ENCODE results near the gene RPS15. TPM values are rescaled to one million over a fixed set of nuclear protein-coding genes. Genes with fewer than 3 reads are reported as not detected.

The RPS15 gene
- total and polyA plus RNA-seq, 10 of the 15 experiments (the other 5 are each of a cell fraction or from before 2014, with no cell fraction given): 559 to 3,158 (median 1,413) TPM

DNA sequence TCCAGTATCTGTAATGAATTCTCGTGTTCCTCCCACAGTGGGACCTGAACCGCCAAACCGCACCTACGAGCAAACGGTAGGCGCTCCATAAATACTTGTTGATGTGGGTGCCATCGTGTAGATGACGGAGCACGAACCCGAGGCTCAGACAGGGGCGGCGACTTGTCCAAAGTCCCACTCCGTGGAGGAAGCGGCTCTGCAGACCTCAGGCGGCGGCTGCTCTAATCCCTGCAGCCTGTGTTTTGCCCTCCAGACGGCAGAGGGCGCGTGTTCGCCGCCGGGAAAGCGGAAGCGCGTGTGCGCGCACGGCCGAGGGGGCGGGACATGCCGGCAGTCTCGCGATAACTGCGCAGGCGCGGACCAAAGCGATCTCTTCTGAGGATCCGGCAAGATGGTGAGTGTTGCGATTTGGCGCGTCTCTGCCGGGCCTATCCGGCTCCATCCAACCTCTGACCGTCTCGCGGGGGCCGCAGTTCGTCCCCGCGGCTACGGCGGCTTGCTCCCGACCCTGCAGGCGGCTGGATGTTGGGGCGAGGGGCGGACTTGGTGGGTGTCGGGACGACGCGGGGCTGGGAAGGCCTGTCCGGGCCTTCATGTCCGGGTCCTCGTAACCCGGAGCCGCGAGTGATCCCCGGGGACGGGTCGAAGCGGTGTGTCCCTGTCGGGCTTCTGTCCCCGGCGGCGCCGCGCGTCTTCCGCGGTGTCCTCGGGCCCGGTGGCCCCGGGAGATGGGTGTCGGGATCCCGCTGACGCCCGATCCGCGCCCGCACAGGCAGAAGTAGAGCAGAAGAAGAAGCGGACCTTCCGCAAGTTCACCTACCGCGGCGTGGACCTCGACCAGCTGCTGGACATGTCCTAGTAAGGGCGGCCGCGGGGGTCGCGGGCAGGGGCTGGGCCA is at the start of gene RPS15 (continued):
- TF ChIP-seq, protein P1, sequence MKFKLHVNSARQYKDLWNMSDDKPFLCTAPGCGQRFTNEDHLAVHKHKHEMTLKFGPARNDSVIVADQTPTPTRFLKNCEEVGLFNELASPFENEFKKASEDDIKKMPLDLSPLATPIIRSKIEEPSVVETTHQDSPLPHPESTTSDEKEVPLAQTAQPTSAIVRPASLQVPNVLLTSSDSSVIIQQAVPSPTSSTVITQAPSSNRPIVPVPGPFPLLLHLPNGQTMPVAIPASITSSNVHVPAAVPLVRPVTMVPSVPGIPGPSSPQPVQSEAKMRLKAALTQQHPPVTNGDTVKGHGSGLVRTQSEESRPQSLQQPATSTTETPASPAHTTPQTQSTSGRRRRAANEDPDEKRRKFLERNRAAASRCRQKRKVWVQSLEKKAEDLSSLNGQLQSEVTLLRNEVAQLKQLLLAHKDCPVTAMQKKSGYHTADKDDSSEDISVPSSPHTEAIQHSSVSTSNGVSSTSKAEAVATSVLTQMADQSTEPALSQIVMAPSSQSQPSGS (IDR thresholded peaks at IDR 0.05; ENCODE audit: low read length): no peak
- TF ChIP-seq CEBPB (IDR thresholded peaks at IDR 0.05; ENCODE audit: borderline replicate concordance in 1 of 2, low read depth in 2 of 2, low read length in 2 of 2) (no peak), ZNF207 (IDR thresholded peaks at IDR 0.05; ENCODE audit: borderline replicate concordance) (peak; percentile 90), CBX3 (IDR thresholded peaks at IDR 0.05; ENCODE audit: borderline replicate concordance, low read depth) (no peak), RELA (IDR thresholded peaks at IDR 0.05; ENCODE audit: borderline replicate concordance, partially characterized antibody) (peak; percentile 20), EZH2 (IDR thresholded peaks at IDR 0.05; ENCODE audit: borderline replicate concordance, control insufficient read depth, low read depth, low read length) (no peak), ETV6 (conservative IDR thresholded peaks at IDR 0.05 in 1 of 2, IDR thresholded peaks at IDR 0.05 in 1 of 2; ENCODE audit: borderline replicate concordance in 1 of 2, low read depth in 1 of 2) (no peak), POU2F2 (IDR thresholded peaks at IDR 0.05; ENCODE audit: borderline replicate concordance, low read depth, low read length) (peak; percentile 93), RBBP5 (conservative IDR thresholded peaks at IDR 0.05) (peak; percentile 97; the same call in 1 of the 2 replicates), LARP7 (IDR thresholded peaks at IDR 0.05) (peak; percentile 99), YBX1 (IDR thresholded peaks at IDR 0.05) (no peak), ZNF687 (IDR thresholded peaks at IDR 0.05) (peak; percentile 43; the same call in 1 of the 2 replicates), ATF7 (IDR thresholded peaks at IDR 0.05; ENCODE audit: low read depth) (no peak), RCOR1 (conservative IDR thresholded peaks at IDR 0.05; ENCODE audit: low read depth, low read length) (peak; percentile 96; the same call in 1 of the 2 replicates), CHD4 (IDR thresholded peaks at IDR 0.05) (no peak), ESRRA (IDR thresholded peaks at IDR 0.05; ENCODE audit: low read length) (no peak), NFIC (IDR thresholded peaks at IDR 0.05; ENCODE audit: low read depth, low read length) (no peak), NFYA (IDR thresholded peaks at IDR 0.05; ENCODE audit: borderline replicate concordance, low read depth, low read length) (no peak)
- TF ChIP-seq, protein P2, sequence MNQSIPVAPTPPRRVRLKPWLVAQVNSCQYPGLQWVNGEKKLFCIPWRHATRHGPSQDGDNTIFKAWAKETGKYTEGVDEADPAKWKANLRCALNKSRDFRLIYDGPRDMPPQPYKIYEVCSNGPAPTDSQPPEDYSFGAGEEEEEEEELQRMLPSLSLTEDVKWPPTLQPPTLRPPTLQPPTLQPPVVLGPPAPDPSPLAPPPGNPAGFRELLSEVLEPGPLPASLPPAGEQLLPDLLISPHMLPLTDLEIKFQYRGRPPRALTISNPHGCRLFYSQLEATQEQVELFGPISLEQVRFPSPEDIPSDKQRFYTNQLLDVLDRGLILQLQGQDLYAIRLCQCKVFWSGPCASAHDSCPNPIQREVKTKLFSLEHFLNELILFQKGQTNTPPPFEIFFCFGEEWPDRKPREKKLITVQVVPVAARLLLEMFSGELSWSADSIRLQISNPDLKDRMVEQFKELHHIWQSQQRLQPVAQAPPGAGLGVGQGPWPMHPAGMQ (IDR thresholded peaks at IDR 0.05; ENCODE audit: borderline replicate concordance): peak; percentile 57
- TF ChIP-seq, protein P3, sequence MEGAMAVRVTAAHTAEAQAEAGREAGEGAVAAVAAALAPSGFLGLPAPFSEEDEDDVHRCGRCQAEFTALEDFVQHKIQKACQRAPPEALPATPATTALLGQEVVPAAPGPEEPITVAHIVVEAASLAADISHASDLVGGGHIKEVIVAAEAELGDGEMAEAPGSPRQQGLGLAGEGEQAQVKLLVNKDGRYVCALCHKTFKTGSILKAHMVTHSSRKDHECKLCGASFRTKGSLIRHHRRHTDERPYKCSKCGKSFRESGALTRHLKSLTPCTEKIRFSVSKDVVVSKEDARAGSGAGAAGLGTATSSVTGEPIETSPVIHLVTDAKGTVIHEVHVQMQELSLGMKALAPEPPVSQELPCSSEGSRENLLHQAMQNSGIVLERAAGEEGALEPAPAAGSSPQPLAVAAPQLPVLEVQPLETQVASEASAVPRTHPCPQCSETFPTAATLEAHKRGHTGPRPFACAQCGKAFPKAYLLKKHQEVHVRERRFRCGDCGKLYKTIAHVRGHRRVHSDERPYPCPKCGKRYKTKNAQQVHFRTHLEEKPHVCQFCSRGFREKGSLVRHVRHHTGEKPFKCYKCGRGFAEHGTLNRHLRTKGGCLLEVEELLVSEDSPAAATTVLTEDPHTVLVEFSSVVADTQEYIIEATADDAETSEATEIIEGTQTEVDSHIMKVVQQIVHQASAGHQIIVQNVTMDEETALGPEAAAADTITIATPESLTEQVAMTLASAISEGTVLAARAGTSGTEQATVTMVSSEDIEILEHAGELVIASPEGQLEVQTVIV (IDR thresholded peaks at IDR 0.05; ENCODE audit: borderline replicate concordance, partially characterized antibody): peak; percentile 52
